ENCODE data around the gene CACFD1. TPM values are rescaled to one million over a fixed set of nuclear protein-coding genes. Genes with fewer than 3 reads are reported as not detected.

CACFD1 gene
- polyA plus RNA-seq, 3 donors = 5.0 to 6.7 (median 5.1) TPM

DNA sequence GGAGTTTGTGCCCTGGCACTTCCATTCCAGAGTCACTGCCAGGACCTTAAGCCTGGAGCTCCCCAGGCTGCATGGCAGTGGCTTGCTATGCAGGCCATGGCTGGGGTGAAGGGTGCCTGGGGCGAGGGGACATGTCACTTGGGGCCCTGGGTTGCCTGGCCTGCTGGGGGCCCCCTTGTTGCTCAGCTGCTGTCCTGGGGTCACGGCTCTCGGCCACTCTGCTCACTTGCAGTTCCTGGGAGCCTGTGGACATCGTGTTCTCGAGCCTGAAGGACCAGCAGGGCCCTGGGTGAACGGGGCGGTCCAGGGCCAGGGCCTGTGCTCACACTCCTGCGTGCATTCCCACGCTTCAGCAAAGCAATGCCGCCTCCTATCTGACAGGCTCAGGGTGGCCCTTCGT is 33.6 kb downstream of the CACFD1 start:
- Mint-ChIP-seq H3K4me1 (no peaks in the 10 kb centered on the region), H3K27me3 (ENCODE audit: low read depth in 3 of 3) (peaks cover 2 to 9% (median 3%) of the 10 kb centered on the region in 3 donors), H3K4me3 (no peak overlapping the region), H3K27ac (peak overlapping the region in 1 of 7 donors; percentile 10), H3K9me3 (peaks cover 0 to 3% (median 0%) of the 10 kb centered on the region in 7 donors), H3K36me3 (no peaks in the 10 kb centered on the region)
- no peak for DNase-seq
- H3K4me1 ChIP-seq (ENCODE audit: control insufficient read depth in 1 of 2, insufficient read depth in 2 of 2, low read length in 2 of 2) = no peaks in the 10 kb centered on the region
- intact Hi-C loops (cut with micrococcal nuclease) = no loop called here
- no peak overlapping the region for H3K4me2 ChIP-seq (replicated peaks; ENCODE audit: extremely low read depth, low read length, poor library complexity, severe bottlenecking)
- no peak overlapping the region for H2AFZ ChIP-seq (ENCODE audit: insufficient read depth, low read depth, low read length, poor library complexity, severe bottlenecking)
- no peaks in the 10 kb centered on the region for H4K20me1 ChIP-seq (ENCODE audit: insufficient read depth, low read length)
- H3K9ac ChIP-seq (ENCODE audit: insufficient read depth, low read length, poor library complexity, severe bottlenecking) = no peak overlapping the region
- no peaks in the 10 kb centered on the region for H3K79me2 ChIP-seq (ENCODE audit: insufficient read depth, low read length)
- H3K4me3 ChIP-seq (replicated peaks in 1 of 3; ENCODE audit: low read depth in 2 of 3, low read length in 3 of 3) = no peak overlapping the region
- no peak overlapping the region for H3K27ac ChIP-seq (ENCODE audit: low read depth in 1 of 2, low read length in 2 of 2)
- no peaks in the 10 kb centered on the region for H3K27me3 ChIP-seq (ENCODE audit: control insufficient read depth in 2 of 2, insufficient read depth in 2 of 2, low read length in 2 of 2)
- TF ChIP-seq, protein P1, sequence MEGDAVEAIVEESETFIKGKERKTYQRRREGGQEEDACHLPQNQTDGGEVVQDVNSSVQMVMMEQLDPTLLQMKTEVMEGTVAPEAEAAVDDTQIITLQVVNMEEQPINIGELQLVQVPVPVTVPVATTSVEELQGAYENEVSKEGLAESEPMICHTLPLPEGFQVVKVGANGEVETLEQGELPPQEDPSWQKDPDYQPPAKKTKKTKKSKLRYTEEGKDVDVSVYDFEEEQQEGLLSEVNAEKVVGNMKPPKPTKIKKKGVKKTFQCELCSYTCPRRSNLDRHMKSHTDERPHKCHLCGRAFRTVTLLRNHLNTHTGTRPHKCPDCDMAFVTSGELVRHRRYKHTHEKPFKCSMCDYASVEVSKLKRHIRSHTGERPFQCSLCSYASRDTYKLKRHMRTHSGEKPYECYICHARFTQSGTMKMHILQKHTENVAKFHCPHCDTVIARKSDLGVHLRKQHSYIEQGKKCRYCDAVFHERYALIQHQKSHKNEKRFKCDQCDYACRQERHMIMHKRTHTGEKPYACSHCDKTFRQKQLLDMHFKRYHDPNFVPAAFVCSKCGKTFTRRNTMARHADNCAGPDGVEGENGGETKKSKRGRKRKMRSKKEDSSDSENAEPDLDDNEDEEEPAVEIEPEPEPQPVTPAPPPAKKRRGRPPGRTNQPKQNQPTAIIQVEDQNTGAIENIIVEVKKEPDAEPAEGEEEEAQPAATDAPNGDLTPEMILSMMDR (IDR thresholded peaks at IDR 0.05) = no peak
- H3K9me3 ChIP-seq (replicated peaks in 1 of 2; ENCODE audit: control insufficient read depth in 1 of 2, insufficient read depth in 1 of 2, low read length in 2 of 2) = no peaks in the 10 kb centered on the region
- H3K36me3 ChIP-seq (replicated peaks in 1 of 2; ENCODE audit: control insufficient read depth in 1 of 2, insufficient read depth in 2 of 2, low read length in 2 of 2) = no peaks in the 10 kb centered on the region
- 85% methylated on average over 11 of the region's 11 CpGs for WGBS (ENCODE audit: insufficient coverage)

DNA sequence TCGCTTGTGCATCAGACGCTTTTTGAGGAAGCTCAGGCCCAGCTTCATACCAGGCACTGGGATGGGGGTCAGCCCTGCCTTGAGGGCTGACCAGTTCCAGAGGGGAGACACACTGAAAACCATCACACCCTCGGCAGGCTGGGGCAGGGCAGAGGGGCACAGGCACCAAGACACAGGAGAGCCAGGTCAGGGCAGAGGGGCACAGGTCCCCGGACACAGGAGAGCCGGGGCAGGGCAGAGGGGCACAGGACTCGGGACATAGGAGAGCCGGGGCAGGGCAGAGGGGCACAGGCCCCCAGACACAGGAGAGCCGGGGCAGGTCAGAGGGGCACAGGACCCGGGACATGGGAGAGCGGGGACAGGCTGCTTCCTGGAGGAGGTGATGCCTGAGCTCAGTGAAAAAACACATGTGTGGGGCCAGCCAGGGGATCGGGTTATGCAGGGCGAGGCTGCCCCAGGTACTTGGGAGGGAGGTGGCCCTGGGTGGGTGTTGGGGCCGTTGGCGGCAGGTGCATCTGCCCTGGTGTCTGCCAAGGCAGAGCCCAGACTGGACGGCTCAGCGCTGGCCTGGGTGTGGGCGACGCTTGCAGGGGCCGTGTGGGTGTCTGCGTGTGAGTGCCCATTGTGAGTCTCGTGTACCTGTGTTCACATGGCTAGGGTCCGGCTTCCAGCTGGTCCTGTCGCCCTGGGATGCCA is 34.2 kb downstream of the CACFD1 start:
- Mint-ChIP-seq H3K27me3 (ENCODE audit: low read depth in 3 of 3) (peaks cover 2 to 9% (median 2%) of the 10 kb centered on the region in 3 donors), H3K4me1 (no peaks in the 10 kb centered on the region), H3K36me3 (no peaks in the 10 kb centered on the region), H3K4me3 (no peak overlapping the region), H3K27ac (no peak overlapping the region), H3K9me3 (peaks cover 0 to 3% (median 0%) of the 10 kb centered on the region in 7 donors)
- Histone ChIP-seq H2AFZ (ENCODE audit: insufficient read depth, low read depth, low read length, poor library complexity, severe bottlenecking) (no peak overlapping the region), H3K4me2 (replicated peaks; ENCODE audit: extremely low read depth, low read length, poor library complexity, severe bottlenecking) (no peak overlapping the region), H3K27ac (ENCODE audit: low read depth in 1 of 2, low read length in 2 of 2) (no peak overlapping the region), H3K4me1 (ENCODE audit: control insufficient read depth in 1 of 2, insufficient read depth in 2 of 2, low read length in 2 of 2) (no peaks in the 10 kb centered on the region), H3K79me2 (ENCODE audit: insufficient read depth, low read length) (no peaks in the 10 kb centered on the region), H3K27me3 (ENCODE audit: control insufficient read depth in 2 of 2, insufficient read depth in 2 of 2, low read length in 2 of 2) (no peaks in the 10 kb centered on the region), H3K9ac (ENCODE audit: insufficient read depth, low read length, poor library complexity, severe bottlenecking) (no peak overlapping the region), H3K9me3 (replicated peaks in 1 of 2; ENCODE audit: control insufficient read depth in 1 of 2, insufficient read depth in 1 of 2, low read length in 2 of 2) (no peaks in the 10 kb centered on the region), H4K20me1 (ENCODE audit: insufficient read depth, low read length) (no peaks in the 10 kb centered on the region), H3K36me3 (replicated peaks in 1 of 2; ENCODE audit: control insufficient read depth in 1 of 2, insufficient read depth in 2 of 2, low read length in 2 of 2) (no peaks in the 10 kb centered on the region), H3K4me3 (replicated peaks in 1 of 3; ENCODE audit: low read depth in 2 of 3, low read length in 3 of 3) (no peak overlapping the region)
- TF ChIP-seq, protein P1 (IDR thresholded peaks at IDR 0.05) = no peak
- intact Hi-C loops (cut with micrococcal nuclease) = no loop called here
- DNase-seq = no peak
- 92% methylated on average over 23 of the region's 23 CpGs for WGBS (ENCODE audit: insufficient coverage)
